NCI-H1092 (cell line): ENCODE data around the gene FBP1.

Source experiments
- DNase-seq: peaks from one replicate; lab custom pipeline; 2025; lab: John Stamatoyannopoulos, UW

Gene FBP1

GRCh38 chr9:94639061-94639998 lies at the start of gene FBP1:
Gene FBP1 (minus strand): TSS chr9:94639518. CDS start chr9:94639310, 208 bp downstream.
- peak; percentile 16 for DNase-seq

GRCh38 chr9:94687451-94687850 lies 48.1 kb upstream of the FBP1 start:
- no peak for DNase-seq

- DNase-seq, result no peak
These were observed 46.0 kb upstream of the FBP1 start for GRCh38 chr9:94685359-94685758.

GRCh38 chr9:94681508-94681907 lies 42.2 kb upstream of the FBP1 start:
- DNase-seq, result peak; percentile 64

GRCh38 chr9:94680621-94681020 lies 41.3 kb upstream of the FBP1 start:
- no peak for DNase-seq

DNA sequence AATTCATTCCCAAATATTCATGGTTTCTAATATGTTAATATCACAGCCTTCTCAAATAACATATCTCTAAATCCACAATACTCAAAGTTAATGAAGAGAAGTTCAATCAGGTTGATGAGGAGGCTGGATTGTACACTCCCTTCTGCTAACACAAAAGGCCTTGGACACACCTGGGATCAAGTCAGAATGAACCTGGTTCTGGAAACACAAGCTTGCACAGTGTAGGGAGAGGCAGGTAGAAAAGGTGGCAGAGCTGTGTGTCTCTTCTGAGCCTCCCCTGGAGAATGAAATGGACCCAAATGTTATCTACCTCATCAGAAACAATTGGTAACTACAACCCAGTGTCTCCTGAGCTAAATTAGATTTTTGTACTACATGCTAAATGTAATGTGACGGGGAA lies 40.7 kb upstream of the FBP1 start:
- no peak for DNase-seq

DNA sequence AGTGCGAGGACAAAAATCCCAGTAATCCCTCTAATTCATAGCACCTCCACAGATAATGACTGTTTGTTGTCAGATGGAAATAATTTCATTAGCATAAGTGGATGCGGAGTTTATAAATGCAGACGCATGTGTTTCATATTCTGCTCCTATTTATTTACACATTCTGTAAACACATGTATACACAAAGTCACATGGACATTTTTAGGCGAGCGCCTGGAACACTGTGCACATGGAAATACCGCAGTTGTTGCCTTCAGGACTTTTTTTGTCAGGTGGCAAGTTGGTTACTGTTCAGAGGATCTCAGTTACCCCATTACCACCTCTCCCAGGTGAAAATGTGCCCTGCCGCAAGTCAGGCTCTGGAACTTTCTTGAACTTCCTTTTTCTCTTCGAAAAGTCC lies 40.3 kb upstream of the FBP1 start:
- DNase-seq, result no peak

DNA sequence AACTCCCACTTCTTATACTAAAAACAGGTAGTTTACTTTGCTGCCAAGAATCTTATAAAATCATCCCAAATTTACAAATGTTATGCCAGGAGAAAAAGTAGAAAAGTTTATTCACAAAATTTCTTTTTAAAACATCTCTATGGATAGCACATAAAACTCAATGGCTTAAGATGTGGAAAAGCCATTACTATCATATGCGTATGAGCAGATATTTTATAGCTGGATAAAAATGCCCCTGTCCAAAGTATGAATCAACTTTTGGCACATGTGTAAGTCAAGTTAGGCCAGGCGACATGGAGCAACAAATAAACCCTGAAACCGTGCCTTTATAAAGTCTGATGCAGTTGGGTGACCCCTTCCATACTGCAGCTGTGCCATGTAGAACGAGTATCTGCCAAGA lies 38.6 kb upstream of the FBP1 start:
- DNase-seq, result no peak

DNA sequence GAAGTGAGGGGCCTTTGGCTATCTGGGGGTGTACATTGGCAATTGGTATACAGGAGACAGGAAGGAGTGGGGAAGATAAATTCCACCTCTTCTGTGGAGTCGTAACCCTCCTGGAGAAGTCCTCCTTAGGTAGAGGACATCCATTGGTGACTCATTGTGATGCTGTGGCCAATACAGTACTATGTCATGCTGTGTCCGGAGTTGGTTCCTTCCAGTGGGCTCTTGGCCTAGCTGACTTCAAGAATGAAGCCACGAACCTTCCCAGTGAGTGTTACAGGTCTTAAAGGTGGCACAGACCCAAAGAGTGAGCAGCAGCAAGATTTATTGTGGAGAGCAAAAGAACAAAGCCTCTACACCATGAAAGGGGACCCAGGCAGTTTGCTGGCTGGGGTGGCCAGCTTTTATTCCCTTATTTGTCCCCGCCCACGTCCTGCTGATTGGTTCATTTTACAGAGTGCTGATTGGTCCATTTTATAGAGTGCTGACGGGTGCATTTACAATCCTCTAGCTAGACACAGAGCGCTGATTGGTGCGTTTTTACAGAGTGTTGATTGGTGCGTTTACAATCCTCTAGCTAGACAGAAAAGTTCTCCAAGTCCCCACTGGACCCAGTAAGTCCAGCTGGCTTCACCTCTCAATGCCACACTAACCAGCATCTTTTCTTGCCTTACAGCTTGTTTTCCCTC lies 37.3 kb upstream of the FBP1 start:
- DNase-seq, result no peak

DNA sequence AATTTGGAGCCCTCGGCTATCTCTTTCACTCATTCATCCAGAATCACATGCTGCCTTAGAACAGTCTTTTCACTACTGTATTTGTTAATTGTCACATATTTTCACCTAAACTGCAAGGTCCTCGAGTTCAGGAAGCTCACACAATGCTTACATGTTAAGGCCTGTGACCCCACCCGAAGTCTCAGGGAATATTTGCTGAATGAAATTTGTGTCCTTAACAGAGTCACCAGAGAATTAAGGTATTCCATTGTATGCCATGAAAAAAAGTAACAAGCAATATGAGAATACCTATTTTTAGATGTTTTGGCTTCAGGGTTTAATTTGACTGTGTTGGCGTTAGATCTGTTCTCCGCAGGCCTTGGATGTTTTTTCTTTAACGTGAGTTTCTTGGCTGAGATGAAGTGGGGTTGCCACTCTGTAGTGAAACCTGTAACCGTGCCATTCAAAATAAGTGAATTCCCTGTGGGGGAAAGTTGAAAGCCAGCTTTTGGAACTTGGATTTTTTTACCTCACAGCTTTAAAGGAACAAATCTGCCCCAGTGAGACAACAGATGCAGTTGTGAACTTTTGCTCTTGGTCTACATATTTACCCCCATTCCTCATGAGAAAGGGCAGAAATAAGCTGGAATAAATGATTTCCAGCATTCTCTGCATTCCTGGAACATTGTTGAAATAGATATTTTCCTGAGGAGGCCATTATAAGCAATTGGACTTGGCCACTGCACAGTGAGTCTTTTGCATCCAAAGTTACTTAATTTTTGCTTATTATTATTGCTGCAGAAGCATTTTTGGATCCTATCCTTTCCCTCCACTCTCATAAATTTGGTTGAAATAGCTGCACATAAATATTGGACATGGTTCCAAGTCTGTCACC lies 35.9 kb upstream of the FBP1 start:
- no peak for DNase-seq

- no peak for DNase-seq
These were observed 33.6 kb upstream of the FBP1 start for GRCh38 chr9:94672811-94673487.

GRCh38 chr9:94668928-94669729 lies 29.8 kb upstream of the FBP1 start:
- DNase-seq, result no peak

DNA sequence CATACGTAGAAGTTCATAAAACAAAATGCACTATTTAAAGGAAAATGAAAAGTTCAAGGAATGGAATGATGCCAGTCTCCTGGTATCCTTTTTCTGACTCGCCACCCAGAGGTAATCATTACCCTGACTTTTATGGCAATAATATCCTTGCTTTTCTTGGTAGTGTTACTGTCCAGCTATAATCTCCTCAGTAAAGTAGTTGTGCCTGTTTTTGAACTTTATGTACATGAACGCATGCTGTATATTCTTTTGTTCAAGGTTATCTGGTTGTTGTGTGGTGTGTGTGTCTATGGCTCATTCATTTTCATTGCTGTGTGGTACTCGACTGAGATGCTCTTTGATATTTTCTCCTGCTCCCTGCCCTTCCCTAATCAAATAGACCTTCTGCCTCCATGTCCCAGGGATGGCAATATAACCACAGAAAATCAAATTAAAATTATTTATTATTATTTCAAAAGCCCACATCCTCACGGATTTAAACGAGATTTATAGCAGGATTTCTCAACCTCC lies 29.2 kb upstream of the FBP1 start:
- no peak for DNase-seq

DNA sequence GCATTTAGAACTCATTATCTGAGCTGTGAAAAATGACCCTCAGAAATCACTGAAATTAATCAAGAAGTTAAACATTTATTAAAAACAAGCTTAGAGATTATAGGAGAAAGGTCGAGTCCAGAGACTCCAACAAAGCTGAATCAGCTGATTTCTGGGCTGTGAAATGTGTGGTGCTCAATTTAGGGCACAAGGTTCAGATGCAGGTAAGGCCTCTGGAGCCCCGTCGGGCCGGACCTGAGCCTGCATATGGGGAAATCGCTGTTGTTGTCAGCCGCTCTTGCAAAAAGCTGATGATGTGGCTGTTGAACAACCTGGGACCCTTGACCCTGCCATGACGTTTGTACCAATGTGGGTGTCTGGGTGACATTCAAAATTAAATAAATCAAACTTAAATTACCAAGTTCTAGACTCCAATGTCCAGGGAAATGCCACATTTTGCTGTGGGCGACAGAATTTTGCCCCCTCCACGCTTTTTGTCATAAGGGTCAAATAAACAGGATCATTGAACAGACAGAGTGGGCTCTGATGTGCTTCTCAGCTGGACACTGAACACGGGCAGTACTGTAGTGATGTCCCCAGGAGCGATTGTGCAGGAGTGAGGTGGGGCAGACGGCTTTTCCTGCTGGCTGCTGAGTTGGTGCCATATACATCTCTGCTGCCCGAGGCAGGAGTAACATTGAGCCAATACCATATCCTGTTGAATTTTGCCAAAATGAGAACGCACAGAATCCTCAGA lies 27.2 kb upstream of the FBP1 start:
- DNase-seq, result no peak

DNA sequence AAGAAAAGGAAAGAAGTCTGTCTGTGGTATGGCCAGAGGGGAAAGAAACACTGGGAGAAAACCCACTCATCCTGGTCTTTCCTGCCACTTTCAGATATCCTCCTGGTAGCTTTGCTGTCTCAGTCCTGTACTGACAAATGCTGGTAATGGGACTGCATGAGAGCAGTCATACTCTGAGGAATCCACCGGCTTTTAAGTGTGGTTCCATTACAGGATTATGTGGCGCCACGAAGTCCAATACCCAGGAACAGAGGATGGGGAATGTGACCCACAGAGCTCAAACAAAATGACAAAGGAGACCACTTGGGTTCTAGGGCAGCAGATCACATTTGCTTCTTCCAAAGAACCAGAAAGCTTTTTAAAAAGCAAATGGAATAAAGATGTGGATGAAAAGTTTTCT lies 26.3 kb upstream of the FBP1 start:
- no peak for DNase-seq

GRCh38 chr9:94664801-94665200 lies 25.5 kb upstream of the FBP1 start:
- DNase-seq, result no peak

- DNase-seq, result no peak
These were observed 24.3 kb upstream of the FBP1 start for GRCh38 chr9:94663640-94664039.

- DNase-seq, result no peak
These were observed 23.8 kb upstream of the FBP1 start for GRCh38 chr9:94663140-94663539.

GRCh38 chr9:94657021-94657725 lies 17.9 kb upstream of the FBP1 start:
- no peak for DNase-seq
